ENCODE measurements around the gene CLCA4.

CLCA4 gene

DNA sequence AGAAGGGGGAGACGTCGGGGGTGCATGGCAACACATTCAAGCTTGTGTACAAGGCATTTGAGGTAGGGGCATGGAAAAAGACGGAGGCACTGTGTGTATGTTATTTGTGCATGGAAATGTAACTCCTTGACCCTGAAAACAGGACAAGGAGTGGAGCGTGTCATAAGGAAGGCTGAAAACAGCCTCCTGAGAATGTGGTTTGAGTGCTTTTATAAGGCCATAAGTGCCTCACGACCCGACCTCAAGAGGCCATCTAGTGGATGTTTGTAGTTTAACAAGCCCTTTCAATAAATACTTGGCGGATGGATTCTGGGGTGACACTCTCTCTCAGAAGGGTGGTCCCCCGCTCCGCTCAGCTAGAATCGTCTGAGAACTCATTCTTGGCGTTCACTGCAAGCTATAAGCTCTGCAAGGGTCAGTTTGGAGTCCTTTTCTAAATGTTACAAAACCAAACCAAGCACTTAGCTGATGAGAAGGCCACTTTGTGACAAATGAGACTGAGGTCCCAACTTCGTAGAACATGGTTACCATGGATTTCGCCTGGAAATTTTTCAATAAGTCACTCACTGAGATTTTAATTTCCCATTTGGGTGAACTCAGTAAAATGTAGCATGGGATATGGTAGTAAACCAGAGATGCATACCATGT is 38.8 kb upstream of the CLCA4 start:
- peaks cover 28% of the 10 kb centered on the region for H3K4me1 ChIP-seq (ENCODE audit: insufficient read depth, low read length)
- H3K9ac ChIP-seq (ENCODE audit: low read depth, low read length) = no peak overlapping the region
- 56% methylated on average over 13 of the region's 13 CpGs for WGBS
- H3K9me3 ChIP-seq (ENCODE audit: insufficient read depth, low read depth, low read length) = no peaks in the 10 kb centered on the region
- H3K27me3 ChIP-seq (ENCODE audit: insufficient read depth, low read length) = no peaks in the 10 kb centered on the region
- H3K27ac ChIP-seq (ENCODE audit: low read depth, low read length) = no peak overlapping the region
- H3K36me3 ChIP-seq (ENCODE audit: insufficient read depth, low read length) = no peaks in the 10 kb centered on the region
- no peak overlapping the region for H3K4me3 ChIP-seq (ENCODE audit: low read length)

DNA sequence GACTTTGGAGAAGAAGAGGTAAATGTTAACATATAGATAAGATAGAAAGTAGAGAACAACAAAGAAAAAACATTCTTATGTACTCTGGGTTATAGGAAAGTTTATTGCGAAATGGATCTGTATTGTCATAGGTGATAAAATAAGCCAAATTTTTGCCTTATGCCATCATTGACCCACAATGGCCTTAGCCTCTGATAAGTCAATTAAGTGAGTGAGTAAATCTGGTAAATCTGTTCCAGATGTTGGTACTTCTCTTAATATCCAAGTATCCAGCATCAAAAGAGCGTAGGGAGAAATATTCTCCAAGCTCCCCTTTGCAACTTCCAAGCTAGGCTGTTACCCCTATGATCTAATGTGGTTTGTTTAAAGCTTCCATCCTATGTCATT is 38.3 kb upstream of the CLCA4 start:
- H3K4me3 ChIP-seq (ENCODE audit: low read length) = no peak overlapping the region
- H3K4me1 ChIP-seq (ENCODE audit: insufficient read depth, low read length) = peaks cover 23% of the 10 kb centered on the region
- H3K9me3 ChIP-seq (ENCODE audit: insufficient read depth, low read depth, low read length) = no peaks in the 10 kb centered on the region
- no peak overlapping the region for H3K27ac ChIP-seq (ENCODE audit: low read depth, low read length)
- no peaks in the 10 kb centered on the region for H3K27me3 ChIP-seq (ENCODE audit: insufficient read depth, low read length)
- H3K9ac ChIP-seq (ENCODE audit: low read depth, low read length) = no peak overlapping the region
- H3K36me3 ChIP-seq (ENCODE audit: insufficient read depth, low read length) = no peaks in the 10 kb centered on the region
- 100% methylated on average over 1 of the region's 2 CpGs for WGBS

DNA sequence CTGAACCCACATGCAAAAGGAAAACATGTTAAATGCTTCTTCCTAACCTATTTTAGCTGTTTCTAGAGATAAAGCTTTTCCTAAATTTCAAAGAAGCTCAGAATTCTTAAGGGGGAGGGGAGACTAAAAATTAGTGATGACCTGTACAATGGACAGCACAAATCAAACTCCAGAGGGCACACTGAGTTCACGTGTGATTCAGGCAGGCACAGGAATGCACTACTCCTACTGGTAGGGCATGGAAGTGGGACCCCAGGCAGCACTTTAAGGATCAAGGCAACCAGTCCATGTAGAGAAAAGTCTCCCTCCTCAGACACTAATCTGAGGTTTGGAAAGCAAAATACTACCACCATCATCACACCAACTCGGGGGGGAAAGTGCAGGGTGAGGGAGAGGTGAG is 31.3 kb upstream of the CLCA4 start:
- Histone ChIP-seq H3K4me3 (ENCODE audit: low read length) (no peak overlapping the region), H3K27me3 (ENCODE audit: insufficient read depth, low read length) (no peaks in the 10 kb centered on the region), H3K27ac (ENCODE audit: low read depth, low read length) (no peak overlapping the region), H3K36me3 (ENCODE audit: insufficient read depth, low read length) (no peaks in the 10 kb centered on the region), H3K9ac (ENCODE audit: low read depth, low read length) (no peak overlapping the region), H3K9me3 (ENCODE audit: insufficient read depth, low read depth, low read length) (no peaks in the 10 kb centered on the region), H3K4me1 (ENCODE audit: insufficient read depth, low read length) (peaks cover 11% of the 10 kb centered on the region; the same call in 1 of the 2 replicates)
- WGBS = 69% methylated on average over 1 of the region's 2 CpGs

DNA sequence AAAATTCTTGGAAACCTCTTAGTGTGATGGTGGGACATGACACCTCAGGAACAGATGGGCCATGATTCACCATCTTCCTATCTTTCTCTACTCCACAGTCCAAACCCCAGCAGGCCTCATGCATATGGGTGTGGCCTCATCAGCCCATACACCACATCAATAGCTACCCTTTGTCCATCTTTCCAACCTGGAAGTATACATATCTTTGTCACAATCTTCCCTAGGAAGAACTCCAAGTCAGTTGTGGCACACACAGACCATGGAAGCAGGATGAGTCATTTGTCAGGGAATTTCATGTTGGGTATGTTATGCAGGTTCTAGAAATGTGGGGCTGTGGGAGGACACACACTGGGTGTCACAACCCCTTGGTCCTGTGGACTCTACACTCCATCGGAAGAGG is 30.5 kb upstream of the CLCA4 start:
- no peaks in the 10 kb centered on the region for H3K9me3 ChIP-seq (ENCODE audit: insufficient read depth, low read depth, low read length)
- H3K9ac ChIP-seq (ENCODE audit: low read depth, low read length) = no peak overlapping the region
- H3K4me1 ChIP-seq (ENCODE audit: insufficient read depth, low read length) = peaks cover 11% of the 10 kb centered on the region; the same call in 1 of the 2 replicates
- H3K36me3 ChIP-seq (ENCODE audit: insufficient read depth, low read length) = no peaks in the 10 kb centered on the region
- H3K27ac ChIP-seq (ENCODE audit: low read depth, low read length) = no peak overlapping the region
- H3K27me3 ChIP-seq (ENCODE audit: insufficient read depth, low read length) = no peaks in the 10 kb centered on the region
- WGBS = 100% methylated on average over 1 of the region's 1 CpG
- no peak overlapping the region for H3K4me3 ChIP-seq (ENCODE audit: low read length)

DNA sequence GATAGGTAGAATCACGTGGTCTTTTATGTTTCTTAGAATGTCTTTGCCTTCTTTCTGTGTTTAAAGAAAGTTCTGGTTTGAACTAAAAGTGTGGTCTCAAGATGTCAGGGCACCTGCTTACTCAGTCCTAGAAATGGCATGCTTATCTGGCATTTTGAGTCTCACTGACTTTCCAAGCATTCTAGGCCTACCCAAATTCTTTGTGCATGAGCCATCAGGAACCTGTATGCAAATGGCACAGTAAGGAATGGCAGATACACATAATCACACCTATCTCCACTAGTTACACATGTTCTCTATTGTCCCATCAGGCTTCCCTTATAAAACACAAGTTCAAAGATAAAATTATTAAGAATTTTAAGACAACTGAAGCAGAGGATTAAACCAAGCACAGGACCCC is 29.5 kb upstream of the CLCA4 start:
- Histone ChIP-seq H3K4me3 (ENCODE audit: low read length) (no peak overlapping the region), H3K4me1 (ENCODE audit: insufficient read depth, low read length) (peaks cover 11% of the 10 kb centered on the region; the same call in 1 of the 2 replicates), H3K36me3 (ENCODE audit: insufficient read depth, low read length) (no peaks in the 10 kb centered on the region), H3K9ac (ENCODE audit: low read depth, low read length) (no peak overlapping the region), H3K27ac (ENCODE audit: low read depth, low read length) (no peak overlapping the region; the same call in 1 of the 2 replicates), H3K27me3 (ENCODE audit: insufficient read depth, low read length) (no peaks in the 10 kb centered on the region), H3K9me3 (ENCODE audit: insufficient read depth, low read depth, low read length) (no peaks in the 10 kb centered on the region)
- 70% methylated on average over 1 of the region's 1 CpG for WGBS

DNA sequence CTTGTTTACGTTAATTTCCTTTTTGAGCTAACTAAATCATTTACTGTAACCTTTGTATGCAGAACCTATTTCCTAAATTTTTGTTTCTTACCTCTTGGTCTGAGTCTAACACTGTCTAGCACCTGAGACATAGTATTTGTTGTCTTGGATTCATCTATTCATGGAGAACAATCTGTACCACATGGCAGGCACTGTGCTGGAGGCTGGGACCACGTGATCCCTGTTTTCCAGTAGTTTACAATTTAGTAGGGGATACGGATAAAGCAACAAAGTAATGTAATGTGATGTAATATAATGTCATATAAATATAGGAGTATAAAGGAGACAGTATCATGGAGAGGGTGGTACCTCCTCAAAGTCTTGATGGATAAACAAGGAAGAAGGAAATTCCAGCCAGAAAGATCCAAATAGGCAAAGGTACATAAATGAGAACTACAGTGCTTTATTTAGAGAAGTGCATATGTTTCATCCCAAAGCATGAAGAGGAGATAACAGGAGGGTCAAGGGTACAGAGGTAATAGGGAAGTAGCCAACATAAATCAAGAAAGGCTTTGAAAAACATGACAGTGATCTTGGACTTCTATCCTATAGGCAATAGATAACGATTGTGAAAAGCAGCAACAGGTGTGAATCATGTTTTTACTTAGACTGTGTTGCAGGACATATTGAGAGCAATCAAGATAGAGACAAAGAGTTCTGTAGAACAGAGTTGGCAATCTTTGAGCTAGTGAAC is 25.9 kb upstream of the CLCA4 start:
- H3K9ac ChIP-seq (ENCODE audit: low read depth, low read length) = no peak overlapping the region
- H3K4me1 ChIP-seq (ENCODE audit: insufficient read depth, low read length) = peaks cover 11% of the 10 kb centered on the region; the same call in 1 of the 2 replicates
- WGBS = 94% methylated on average over 4 of the region's 4 CpGs
- H3K36me3 ChIP-seq (ENCODE audit: insufficient read depth, low read length) = no peaks in the 10 kb centered on the region; the same call in 1 of the 2 replicates
- no peak overlapping the region for H3K27ac ChIP-seq (ENCODE audit: low read depth, low read length)
- no peak overlapping the region for H3K4me3 ChIP-seq (ENCODE audit: low read length)
- H3K9me3 ChIP-seq (ENCODE audit: insufficient read depth, low read depth, low read length) = peaks cover 9% of the 10 kb centered on the region
- no peaks in the 10 kb centered on the region for H3K27me3 ChIP-seq (ENCODE audit: insufficient read depth, low read length)

DNA sequence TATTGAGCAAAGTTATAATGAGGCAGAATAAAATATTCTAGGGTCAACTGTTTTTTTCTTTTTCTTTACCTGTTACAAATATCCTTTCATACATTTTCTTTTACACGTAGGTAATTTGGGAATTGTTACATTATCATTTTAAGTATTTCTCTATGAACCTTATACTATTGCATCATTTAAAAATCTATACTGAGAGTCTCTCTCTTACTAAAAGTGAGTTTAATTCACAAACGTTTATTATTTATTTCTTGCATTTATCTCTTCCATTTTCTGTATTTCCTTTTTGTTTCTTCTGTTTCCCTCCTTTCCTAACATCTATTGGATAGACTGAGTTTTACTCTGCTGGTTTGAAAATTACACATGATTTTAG is 25.4 kb upstream of the CLCA4 start:
- 100% methylated on average over 1 of the region's 2 CpGs for WGBS
- Histone ChIP-seq H3K4me3 (ENCODE audit: low read length) (no peak overlapping the region), H3K36me3 (ENCODE audit: insufficient read depth, low read length) (no peaks in the 10 kb centered on the region; the same call in 1 of the 2 replicates), H3K9me3 (ENCODE audit: insufficient read depth, low read depth, low read length) (peaks cover 9% of the 10 kb centered on the region), H3K9ac (ENCODE audit: low read depth, low read length) (no peak overlapping the region), H3K27me3 (ENCODE audit: insufficient read depth, low read length) (no peaks in the 10 kb centered on the region), H3K4me1 (ENCODE audit: insufficient read depth, low read length) (peaks cover 11% of the 10 kb centered on the region; the same call in 1 of the 2 replicates), H3K27ac (ENCODE audit: low read depth, low read length) (no peak overlapping the region)

DNA sequence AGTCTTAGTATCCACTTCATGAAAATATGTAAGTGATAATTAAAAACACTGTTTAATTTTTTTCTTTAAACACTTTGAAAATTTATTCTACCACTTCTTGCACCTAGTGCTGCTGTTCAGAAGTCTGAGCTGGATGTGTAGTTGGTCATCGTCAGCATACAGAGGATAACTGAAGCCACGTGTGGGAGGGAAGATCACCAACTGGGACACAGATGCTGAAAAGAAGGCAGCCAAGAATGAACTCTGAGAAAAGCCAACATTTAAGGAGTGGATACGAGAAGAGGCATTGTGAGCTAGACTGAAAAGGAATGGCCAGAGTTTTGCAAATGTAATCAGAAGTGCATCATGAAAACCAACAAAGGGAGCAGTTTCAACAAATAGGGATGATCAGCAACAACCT is 24.6 kb upstream of the CLCA4 start:
- no peak overlapping the region for H3K27ac ChIP-seq (ENCODE audit: low read depth, low read length)
- peaks cover 9% of the 10 kb centered on the region for H3K9me3 ChIP-seq (ENCODE audit: insufficient read depth, low read depth, low read length)
- H3K9ac ChIP-seq (ENCODE audit: low read depth, low read length) = no peak overlapping the region
- peaks cover 7% of the 10 kb centered on the region; the same call in 1 of the 2 replicates for H3K4me1 ChIP-seq (ENCODE audit: insufficient read depth, low read length)
- no peaks in the 10 kb centered on the region for H3K27me3 ChIP-seq (ENCODE audit: insufficient read depth, low read length)
- H3K36me3 ChIP-seq (ENCODE audit: insufficient read depth, low read length) = no peaks in the 10 kb centered on the region; the same call in 1 of the 2 replicates
- WGBS = 90% methylated on average over 3 of the region's 3 CpGs
- H3K4me3 ChIP-seq (ENCODE audit: low read length) = no peak overlapping the region

DNA sequence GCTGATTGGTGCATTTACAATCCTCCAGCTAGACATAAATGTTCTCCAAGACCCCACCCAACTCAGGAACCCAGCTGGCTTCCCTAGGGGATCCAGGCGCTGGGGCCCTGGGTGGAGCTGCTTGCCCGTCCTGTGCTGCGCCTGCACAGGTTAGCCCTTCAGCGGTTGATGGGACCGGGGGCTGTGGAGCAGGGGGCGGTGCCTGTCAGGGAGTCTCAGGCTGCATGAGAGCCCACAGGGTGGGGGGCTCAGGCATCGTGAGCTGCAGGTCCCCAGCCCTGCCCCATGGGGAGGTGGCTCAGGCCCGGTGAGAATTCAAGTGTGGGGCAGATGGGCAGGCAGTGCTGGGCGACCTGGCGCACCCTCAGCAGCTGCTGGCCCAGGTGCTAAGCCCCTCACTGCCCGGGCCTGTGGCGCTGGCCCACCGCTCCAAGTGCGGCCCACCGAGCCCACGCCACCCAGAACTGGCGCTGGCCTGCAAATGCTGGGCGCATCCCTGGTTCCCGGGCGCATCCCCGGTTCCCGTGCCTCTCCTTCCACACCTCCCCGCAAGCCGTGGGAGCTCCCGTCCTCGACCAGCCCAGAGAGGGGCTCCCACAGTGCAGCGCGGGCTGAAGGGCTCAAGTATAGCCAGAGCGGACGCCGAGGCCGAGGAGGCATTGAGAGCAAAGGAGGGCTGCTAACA is 23.1 kb upstream of the CLCA4 start:
- WGBS = 94% methylated on average over 32 of the region's 32 CpGs
- Histone ChIP-seq H3K27ac (ENCODE audit: low read depth, low read length) (no peak overlapping the region), H3K4me1 (ENCODE audit: insufficient read depth, low read length) (no peaks in the 10 kb centered on the region), H3K9ac (ENCODE audit: low read depth, low read length) (no peak overlapping the region), H3K27me3 (ENCODE audit: insufficient read depth, low read length) (no peaks in the 10 kb centered on the region), H3K9me3 (ENCODE audit: insufficient read depth, low read depth, low read length) (peaks cover 9% of the 10 kb centered on the region), H3K4me3 (ENCODE audit: low read length) (no peak overlapping the region), H3K36me3 (ENCODE audit: insufficient read depth, low read length) (no peaks in the 10 kb centered on the region; the same call in 1 of the 2 replicates)

DNA sequence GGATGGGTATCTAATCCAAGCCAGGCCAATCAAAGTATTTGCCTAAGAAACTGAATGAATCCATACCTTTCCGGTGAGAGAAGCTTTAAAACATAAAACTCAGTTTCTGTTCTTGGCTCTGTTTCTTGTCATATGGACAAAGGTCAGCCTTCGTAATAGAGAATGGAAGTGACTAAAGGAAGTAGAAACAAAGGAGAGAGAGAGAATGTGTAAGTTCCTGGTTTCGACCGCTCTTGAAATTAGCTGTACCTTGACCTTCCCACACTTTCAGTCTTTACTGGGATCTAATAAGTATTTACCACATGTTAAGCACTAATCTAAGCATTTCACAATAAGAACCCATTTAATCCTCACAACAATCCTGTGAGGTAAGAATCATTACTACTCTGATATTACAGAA is 19.6 kb upstream of the CLCA4 start:
- Histone ChIP-seq H3K9me3 (ENCODE audit: insufficient read depth, low read depth, low read length) (peaks cover 9% of the 10 kb centered on the region), H3K4me3 (ENCODE audit: low read length) (no peak overlapping the region), H3K9ac (ENCODE audit: low read depth, low read length) (no peak overlapping the region), H3K27ac (ENCODE audit: low read depth, low read length) (no peak overlapping the region), H3K4me1 (ENCODE audit: insufficient read depth, low read length) (no peaks in the 10 kb centered on the region), H3K36me3 (ENCODE audit: insufficient read depth, low read length) (no peaks in the 10 kb centered on the region; the same call in 1 of the 2 replicates), H3K27me3 (ENCODE audit: insufficient read depth, low read length) (no peaks in the 10 kb centered on the region)
- 92% methylated on average over 4 of the region's 4 CpGs for WGBS

DNA sequence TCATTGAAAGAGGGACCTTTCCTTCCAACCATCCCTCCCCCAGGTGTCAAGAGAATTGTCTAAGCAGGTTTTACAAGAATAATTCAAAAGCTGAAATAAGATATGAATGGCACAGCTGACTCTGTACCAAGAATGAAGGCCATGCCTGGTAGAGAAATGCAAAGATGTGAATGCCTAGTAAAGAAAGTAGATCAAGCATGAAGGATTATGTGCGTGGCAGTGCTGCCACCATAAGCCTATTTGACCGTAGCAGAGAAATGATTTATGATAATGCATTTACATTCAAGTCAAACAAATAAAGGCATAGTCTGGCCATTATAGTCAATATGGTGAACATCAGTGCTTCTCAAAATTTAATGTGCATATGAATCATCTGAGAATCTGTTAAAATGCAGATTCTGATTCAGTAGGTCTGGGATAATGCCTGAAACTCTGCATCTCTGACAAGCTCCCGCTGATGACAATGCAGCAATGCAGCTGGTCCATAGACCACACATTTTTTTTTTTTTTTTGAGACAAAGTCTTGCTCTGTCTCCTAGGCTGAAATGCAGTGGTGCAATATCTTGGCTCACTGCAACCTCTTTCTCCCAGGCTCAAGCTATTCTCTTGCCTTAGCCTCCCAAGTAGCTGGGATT is 16.6 kb upstream of the CLCA4 start:
- Histone ChIP-seq H3K9ac (ENCODE audit: low read depth, low read length) (no peak overlapping the region), H3K9me3 (ENCODE audit: insufficient read depth, low read depth, low read length) (no peaks in the 10 kb centered on the region), H3K27me3 (ENCODE audit: insufficient read depth, low read length) (no peaks in the 10 kb centered on the region), H3K36me3 (ENCODE audit: insufficient read depth, low read length) (no peaks in the 10 kb centered on the region), H3K27ac (ENCODE audit: low read depth, low read length) (no peak overlapping the region), H3K4me1 (ENCODE audit: insufficient read depth, low read length) (no peaks in the 10 kb centered on the region), H3K4me3 (ENCODE audit: low read length) (no peak overlapping the region)
- 97% methylated on average over 3 of the region's 3 CpGs for WGBS

All from HUES64 (cell line).